ENCODE measurements around the gene KLHL3. TPM values are rescaled to one million over a fixed set of nuclear protein-coding genes. Genes with fewer than 3 reads are reported as not detected.

KLHL3 gene
- total and polyA plus RNA-seq, 2 donors (not counting 3 experiments of a cell fraction or from before 2014, with no cell fraction given), result 8.8 to 13.6 TPM

- Histone ChIP-seq H4K20me1 (replicated peaks; ENCODE audit: control insufficient read depth, extremely low read depth, insufficient read depth, low read length) (no peaks in the 10 kb centered on the region), H3K27ac (ENCODE audit: insufficient read depth, low read depth, low read length) (no peak overlapping the region), H2AFZ (ENCODE audit: low read depth, low read length) (no peak overlapping the region), H3K9ac (replicated peaks; ENCODE audit: extremely low read depth, insufficient read depth, low read length) (no peak overlapping the region), H3K36me3 (ENCODE audit: control insufficient read depth in 2 of 2, extremely low read depth in 1 of 2, insufficient read depth in 2 of 2, low read length in 2 of 2) (peaks cover 0 to 7% of the 10 kb centered on the region in 2 experiments), H3K4me3 (replicated peaks in 1 of 3; ENCODE audit: insufficient read depth in 1 of 3, low read depth in 1 of 3, low read length in 3 of 3) (no peak overlapping the region), H3K4me1 (ENCODE audit: control insufficient read depth, extremely low read depth, insufficient read depth, low read length) (peaks cover 7% of the 10 kb centered on the region), H3K4me2 (ENCODE audit: insufficient read depth, low read length) (no peak overlapping the region), H3K27me3 (ENCODE audit: control insufficient read depth in 2 of 2, insufficient read depth in 2 of 2, low read length in 2 of 2) (no peaks in the 10 kb centered on the region), H3K9me1 (replicated peaks; ENCODE audit: control insufficient read depth, extremely low read depth, insufficient read depth, low read length) (no peaks in the 10 kb centered on the region), H3K9me3 (replicated peaks; ENCODE audit: control insufficient read depth, insufficient read depth, low read length) (no peaks in the 10 kb centered on the region), H3K79me2 (ENCODE audit: control insufficient read depth, insufficient read depth, low read length) (no peaks in the 10 kb centered on the region)
- no TSS peak for BruUV-seq (replicated peaks)
- DNase-seq (ENCODE audit: low read depth, low spot score) (no peak), FAIRE-seq (no peak)
- POLR2A ChIA-PET, result no interaction called here
- CTCF ChIA-PET, result interaction anchor here (0.6 to 1.6 kb wide), 4 partner anchors 11 to 364 kb away, joined by 3 to 6 read pairs (median 4); no protein-coding TSS in a partner anchor
- intact Hi-C loops (cut with micrococcal nuclease), result no loop called here
- dilution Hi-C loops (cut with MboI; ENCODE audit: extremely low pct_ligation_motif_present, low sequenced_read_pairs), result no loop called here
- TF ChIP-seq FOS (IDR thresholded peaks at IDR 0.05; ENCODE audit: borderline replicate concordance, insufficient read depth, low read length) (no peak), POLR2AphosphoS5 (IDR thresholded peaks at IDR 0.05; ENCODE audit: insufficient read depth, low read depth, low read length) (no peak)
Measured at GRCh38 chr5:137688210-137688840, 47.6 kb downstream of the KLHL3 start.

- H4K20me1 ChIP-seq (replicated peaks; ENCODE audit: control insufficient read depth, extremely low read depth, insufficient read depth, low read length), result no peaks in the 10 kb centered on the region
- no peaks in the 10 kb centered on the region for H3K9me1 ChIP-seq (replicated peaks; ENCODE audit: control insufficient read depth, extremely low read depth, insufficient read depth, low read length)
- H2AFZ ChIP-seq (ENCODE audit: low read depth, low read length), result peak overlapping the region; percentile 39
- dilution Hi-C loops (cut with MboI; ENCODE audit: extremely low pct_ligation_motif_present, low sequenced_read_pairs) (no loop called here), intact Hi-C loops (cut with micrococcal nuclease) (no loop called here)
- H3K4me1 ChIP-seq (ENCODE audit: control insufficient read depth, extremely low read depth, insufficient read depth, low read length), result peaks cover 13% of the 10 kb centered on the region
- H3K27me3 ChIP-seq (ENCODE audit: control insufficient read depth in 2 of 2, insufficient read depth in 2 of 2, low read length in 2 of 2), result no peaks in the 10 kb centered on the region
- ChIA-PET CTCF (interaction anchor here (1.2 to 4.7 kb wide), 5 partner anchors 10 to 58 kb away, joined by 4 to 28 read pairs (median 9); no protein-coding TSS in a partner anchor), POLR2A (no interaction called here)
- no peak overlapping the region for H3K9ac ChIP-seq (replicated peaks; ENCODE audit: extremely low read depth, insufficient read depth, low read length)
- no peaks in the 10 kb centered on the region for H3K79me2 ChIP-seq (ENCODE audit: control insufficient read depth, insufficient read depth, low read length)
- DNase-seq (ENCODE audit: low read depth, low spot score) (peak; percentile 32), FAIRE-seq (no peak)
- no peaks in the 10 kb centered on the region for H3K9me3 ChIP-seq (replicated peaks; ENCODE audit: control insufficient read depth, insufficient read depth, low read length)
- no peak overlapping the region for H3K27ac ChIP-seq (ENCODE audit: insufficient read depth, low read depth, low read length)
- TF ChIP-seq EZH2 (IDR thresholded peaks at IDR 0.05; ENCODE audit: borderline replicate concordance, low read depth, low read length, severe bottlenecking), result no peak
- no peak for TF ChIP-seq CTCF (IDR thresholded peaks at IDR 0.05; ENCODE audit: extremely low read depth in 1 of 2, insufficient read depth in 1 of 2, low read depth in 1 of 2, low read length in 2 of 2)
- TF ChIP-seq, protein P1, sequence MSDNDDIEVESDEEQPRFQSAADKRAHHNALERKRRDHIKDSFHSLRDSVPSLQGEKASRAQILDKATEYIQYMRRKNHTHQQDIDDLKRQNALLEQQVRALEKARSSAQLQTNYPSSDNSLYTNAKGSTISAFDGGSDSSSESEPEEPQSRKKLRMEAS (IDR thresholded peaks at IDR 0.05; ENCODE audit: insufficient read depth, insufficient read length), result no peak
- TF ChIP-seq POLR2A (IDR thresholded peaks at IDR 0.05; ENCODE audit: low read depth, low read length), result no peak
- TF ChIP-seq MYC (IDR thresholded peaks at IDR 0.05; ENCODE audit: low read depth, low read length), result no peak
- no peak for TF ChIP-seq FOS (IDR thresholded peaks at IDR 0.05; ENCODE audit: borderline replicate concordance, insufficient read depth, low read length)
- no peak for TF ChIP-seq GATA2 (IDR thresholded peaks at IDR 0.05; ENCODE audit: insufficient read depth, insufficient read length, low read depth, low read length)
- no peak for TF ChIP-seq JUN (IDR thresholded peaks at IDR 0.05; ENCODE audit: borderline replicate concordance, insufficient read depth, insufficient read length, low read depth)
- TF ChIP-seq POLR2AphosphoS5 (IDR thresholded peaks at IDR 0.05; ENCODE audit: insufficient read depth, low read depth, low read length), result no peak
- no TSS peak for BruUV-seq (replicated peaks)
- no peak overlapping the region for H3K4me2 ChIP-seq (ENCODE audit: insufficient read depth, low read length)
- H3K4me3 ChIP-seq (replicated peaks in 1 of 3; ENCODE audit: insufficient read depth in 1 of 3, low read depth in 1 of 3, low read length in 3 of 3), result no peak overlapping the region
- peaks cover 0 to 6% of the 10 kb centered on the region in 2 experiments for H3K36me3 ChIP-seq (ENCODE audit: control insufficient read depth in 2 of 2, extremely low read depth in 1 of 2, insufficient read depth in 2 of 2, low read length in 2 of 2)
Measured at GRCh38 chr5:137684761-137685160, 51.1 kb downstream of the KLHL3 start.

All from endothelial cell of umbilical vein (primary cell).